Activated CD8-positive, alpha-beta memory T cell treated with anti-CD3 and anti-CD28 coated beads for 36 hours (primary cell): Measurements from ENCODE around the gene CD274. TPM values are rescaled to one million over a fixed set of nuclear protein-coding genes. Genes with fewer than 3 reads are reported as not detected.
"Not testable (repeated sequence)": the region's sequence is repeated elsewhere in the genome, so short reads cannot be mapped to it uniquely, and the experiment has no call there.

Experiments used
- CTCF ChIA-PET: fragments of 350-600 bp; sonication (Branson Sonifier 250); formaldehyde crosslinking; loops from one replicate; lab custom pipeline; 2021; ENCODE audit warnings: antibody characterized with exemption; lab: Charles Lee
- POLR2A ChIA-PET: fragments of 350-600 bp; sonication (Branson Sonifier 250); formaldehyde crosslinking; loops from one replicate; lab custom pipeline; 2021; ENCODE audit warnings: antibody characterized with exemption; lab: Charles Lee
- total RNA-seq, 2 experiments: library from RNA; stranded (reverse); gene quantifications; one replicate each; pipeline ENCODE4 v1.2.3, GENCODE V29; 2021

CD274 gene
- total RNA-seq, 2 experiments from 2014 or later = 19.3 to 20.3 TPM

GRCh38 chr9:5435912-5436311 lies 14.4 kb upstream of the CD274 start:
- ChIA-PET CTCF (no interaction called here), POLR2A (interaction anchor here (0.6 to 2.1 kb wide), 3 partner anchors 23 to 368 kb away, joined by 3 to 7 read pairs (median 3); no protein-coding TSS in a partner anchor)

GRCh38 chr9:5436441-5436840 lies 13.9 kb upstream of the CD274 start:
- ChIA-PET POLR2A (interaction anchor here (2.1 to 2.2 kb wide), 2 partner anchors 14 to 23 kb away, joined by 7 to 8 read pairs; partner anchors contain the start of gene CD274), CTCF (no interaction called here)

GRCh38 chr9:5437254-5438216 lies 12.8 kb upstream of the CD274 start, which contains the start of gene PLGRKT:
TSS of gene PLGRKT (minus strand) at chr9:5437925. CDS start at chr9:5431977, 5,948 bp downstream.
- CTCF ChIA-PET = interaction anchor here (1.0 to 3.7 kb wide), 4 partner anchors 8 to 152 kb away, joined by 3 to 18 read pairs (median 6); partner anchors contain the start of gene CD274
- POLR2A ChIA-PET = interaction anchor here (0.6 to 2.2 kb wide), 4 partner anchors 13 to 149 kb away, joined by 4 to 8 read pairs (median 6); partner anchors contain the start of gene CD274

GRCh38 chr9:5438301-5439162 lies 11.8 kb upstream of the CD274 start:
- CTCF ChIA-PET = interaction anchor here (0.8 to 3.7 kb wide), 5 partner anchors 11 to 190 kb away, joined by 3 to 18 read pairs (median 3); partner anchors contain the start of genes CD274 and RIC1
- POLR2A ChIA-PET = interaction anchor here (0.6 to 2.2 kb wide), 3 partner anchors 12 to 148 kb away, joined by 3 to 8 read pairs (median 6); partner anchors contain the start of gene CD274

- CTCF ChIA-PET = interaction anchor here (0.7 to 3.7 kb wide), 6 partner anchors 9 to 254 kb away, joined by 3 to 18 read pairs (median 3); partner anchors contain the start of genes CD274 and INSL6
- POLR2A ChIA-PET = interaction anchor here (0.8 kb wide), 1 partner anchor 10 kb away, joined by 4 read pairs; the partner anchor contains the start of gene CD274
These were observed 9.9 kb upstream of the CD274 start for GRCh38 chr9:5440426-5440825.

- ChIA-PET POLR2A (interaction anchor here (0.8 kb wide), 1 partner anchor 9 kb away, joined by 4 read pairs; the partner anchor contains the start of gene CD274), CTCF (interaction anchor here (0.7 to 3.7 kb wide), 4 partner anchors 8 to 255 kb away, joined by 3 to 18 read pairs (median 3); partner anchors contain the start of genes CD274 and INSL6)
These were observed 9.3 kb upstream of the CD274 start for GRCh38 chr9:5441043-5441442.

GRCh38 chr9:5442400-5443011 lies 7.8 kb upstream of the CD274 start:
- POLR2A ChIA-PET = no interaction called here
- CTCF ChIA-PET = interaction anchor here (0.6 to 1.0 kb wide), 4 partner anchors 8 to 158 kb away, joined by 3 to 4 read pairs (median 3); partner anchors contain the start of gene CD274

- POLR2A ChIA-PET = no interaction called here
- CTCF ChIA-PET = interaction anchor here (1.3 kb wide), 1 partner anchor 143 kb away, joined by 3 read pairs; no protein-coding TSS in a partner anchor
These were observed 6.5 kb upstream of the CD274 start for GRCh38 chr9:5443850-5444249.

GRCh38 chr9:5445096-5445495 lies 5.2 kb upstream of the CD274 start:
- CTCF ChIA-PET, POLR2A ChIA-PET: not testable (repeated sequence)

GRCh38 chr9:5445886-5446285 lies 4.5 kb upstream of the CD274 start:
- CTCF ChIA-PET = no interaction called here
- POLR2A ChIA-PET = no interaction called here

- ChIA-PET POLR2A (no interaction called here), CTCF (interaction anchor here (0.6 kb wide), 1 partner anchor 105 kb away, joined by 3 read pairs; no protein-coding TSS in a partner anchor)
These were observed 3.7 kb upstream of the CD274 start for GRCh38 chr9:5446451-5447236.

- POLR2A ChIA-PET = no interaction called here
- CTCF ChIA-PET = interaction anchor here (0.6 kb wide), 1 partner anchor 104 kb away, joined by 3 read pairs; no protein-coding TSS in a partner anchor
These were observed 3.0 kb upstream of the CD274 start for GRCh38 chr9:5447337-5447736.

- ChIA-PET POLR2A (no interaction called here), CTCF (interaction anchor here (3.4 kb wide), 1 partner anchor 9 kb away, joined by 18 read pairs; the partner anchor contains the start of gene PLGRKT)
These were observed 2.3 kb upstream of the CD274 start for GRCh38 chr9:5448016-5448415.

- POLR2A ChIA-PET = no interaction called here
- CTCF ChIA-PET = interaction anchor here (1.6 to 3.4 kb wide), 2 partner anchors 10 to 263 kb away, joined by 7 to 18 read pairs; partner anchors contain the start of gene PLGRKT
These were observed 1.6 kb upstream of the CD274 start for GRCh38 chr9:5448461-5449435.

GRCh38 chr9:5449521-5450358 lies 602 bp upstream of the CD274 start:
- CTCF ChIA-PET = interaction anchor here (1.0 to 3.4 kb wide), 8 partner anchors 8 to 264 kb away, joined by 4 to 18 read pairs (median 8); partner anchors contain the start of gene PLGRKT
- POLR2A ChIA-PET = interaction anchor here (0.9 to 1.6 kb wide), 4 partner anchors 9 to 61 kb away, joined by 3 to 8 read pairs (median 5); partner anchors contain the start of gene PLGRKT
